ENCODE data around the gene ANAPC13.

DNA sequence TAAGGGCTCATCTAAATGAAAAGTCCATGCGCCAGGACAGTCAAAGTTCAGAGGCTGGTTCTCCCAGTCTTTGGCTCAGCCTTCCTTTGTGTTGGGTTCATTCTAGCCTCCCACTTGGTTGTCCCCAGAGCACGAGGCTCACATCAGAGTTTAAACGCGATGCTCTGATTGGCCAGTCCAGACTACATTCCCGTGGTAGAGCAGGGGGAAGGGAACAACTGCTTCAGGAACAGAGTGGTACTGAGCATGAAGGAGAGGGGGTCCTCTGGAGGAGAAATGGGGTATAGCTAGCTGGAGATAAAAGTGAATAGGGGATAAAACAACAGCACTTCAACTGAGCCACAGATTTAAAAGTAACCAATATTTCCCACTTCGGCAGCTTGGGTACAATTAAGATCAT lies 32.2 kb downstream of the ANAPC13 start:
- TF ChIP-seq, protein P1, sequence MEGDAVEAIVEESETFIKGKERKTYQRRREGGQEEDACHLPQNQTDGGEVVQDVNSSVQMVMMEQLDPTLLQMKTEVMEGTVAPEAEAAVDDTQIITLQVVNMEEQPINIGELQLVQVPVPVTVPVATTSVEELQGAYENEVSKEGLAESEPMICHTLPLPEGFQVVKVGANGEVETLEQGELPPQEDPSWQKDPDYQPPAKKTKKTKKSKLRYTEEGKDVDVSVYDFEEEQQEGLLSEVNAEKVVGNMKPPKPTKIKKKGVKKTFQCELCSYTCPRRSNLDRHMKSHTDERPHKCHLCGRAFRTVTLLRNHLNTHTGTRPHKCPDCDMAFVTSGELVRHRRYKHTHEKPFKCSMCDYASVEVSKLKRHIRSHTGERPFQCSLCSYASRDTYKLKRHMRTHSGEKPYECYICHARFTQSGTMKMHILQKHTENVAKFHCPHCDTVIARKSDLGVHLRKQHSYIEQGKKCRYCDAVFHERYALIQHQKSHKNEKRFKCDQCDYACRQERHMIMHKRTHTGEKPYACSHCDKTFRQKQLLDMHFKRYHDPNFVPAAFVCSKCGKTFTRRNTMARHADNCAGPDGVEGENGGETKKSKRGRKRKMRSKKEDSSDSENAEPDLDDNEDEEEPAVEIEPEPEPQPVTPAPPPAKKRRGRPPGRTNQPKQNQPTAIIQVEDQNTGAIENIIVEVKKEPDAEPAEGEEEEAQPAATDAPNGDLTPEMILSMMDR (IDR thresholded peaks at IDR 0.05): no peak
- no peak for TF ChIP-seq POLR2A (IDR thresholded peaks at IDR 0.05)
- TF ChIP-seq EP300 (IDR thresholded peaks at IDR 0.05): no peak
- TF ChIP-seq POLR2AphosphoS5 (IDR thresholded peaks at IDR 0.05): no peak

Data from sigmoid colon (tissue), 4 donors.